Measurements from ENCODE around the gene CAP2.
"Not testable (repeated sequence)": the region's sequence is repeated elsewhere in the genome, so short reads cannot be mapped to it uniquely, and the experiment has no call there.

The CAP2 gene

DNA sequence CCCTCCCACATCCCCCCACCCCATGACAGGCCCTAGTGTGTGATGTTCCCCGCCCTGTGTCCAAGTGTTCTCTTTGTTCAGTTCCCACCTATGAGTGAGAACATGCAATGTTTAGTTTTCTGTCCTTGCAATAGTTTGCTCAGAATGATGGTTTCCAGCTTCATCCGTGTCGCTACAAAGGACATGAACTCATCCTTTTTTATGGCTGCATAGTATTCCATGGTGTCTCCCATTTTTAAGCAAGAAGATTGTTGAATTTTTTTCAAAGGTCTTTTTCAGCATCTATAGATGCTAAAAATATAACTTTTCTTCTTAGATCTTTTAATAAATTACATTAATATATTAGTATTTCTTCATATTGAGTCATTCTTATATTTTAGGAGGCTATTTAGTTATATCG, 47.4 kb downstream of the CAP2 start:
- not testable (repeated sequence) for ATAC-seq, DNase-seq

DNA sequence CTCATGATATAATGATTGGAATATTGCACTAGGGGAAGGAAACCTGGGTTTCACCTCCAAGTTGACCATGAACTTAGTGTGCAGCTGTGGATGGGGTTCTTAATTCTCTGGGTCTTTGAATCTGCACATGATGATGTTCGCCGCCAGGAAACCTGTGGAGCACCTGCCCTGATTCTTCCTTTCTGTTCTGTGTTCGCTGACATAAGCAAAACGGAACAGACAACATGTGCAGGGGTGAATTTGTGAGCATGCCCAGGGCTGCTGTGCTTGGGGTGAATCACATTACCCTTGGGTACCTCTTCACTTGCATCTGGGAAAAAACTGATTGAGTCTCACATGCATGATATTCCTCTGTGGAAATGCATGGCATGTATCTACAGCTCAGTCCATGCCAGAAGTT, 48.8 kb downstream of the CAP2 start:
- DNase-seq: no peak
- ATAC-seq: no peak

DNA sequence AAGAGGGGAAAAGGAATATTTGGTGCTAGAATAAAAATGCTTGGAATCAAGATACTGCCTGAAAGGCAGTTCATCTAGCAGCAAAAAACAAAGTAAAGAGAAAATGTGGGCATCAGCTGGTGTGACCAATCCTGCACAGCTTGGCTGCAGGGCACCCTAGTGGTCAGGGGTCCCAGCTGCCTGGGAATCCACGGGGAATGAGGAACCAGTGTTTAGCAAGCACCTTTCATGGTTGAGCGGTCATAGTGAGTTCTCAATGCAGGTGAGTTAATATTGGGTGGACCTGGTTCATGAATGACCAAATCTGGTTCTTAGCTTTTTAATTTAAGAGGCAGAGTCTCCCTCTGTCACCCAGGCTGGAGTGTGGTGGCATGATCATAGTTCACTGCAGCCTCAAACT, 53.3 kb downstream of the CAP2 start:
- ATAC-seq (no peak), DNase-seq (no peak)

GRCh38 chr6:17448165-17448564, 54.8 kb downstream of the CAP2 start:
- DNase-seq (no peak), ATAC-seq (no peak)

DNA sequence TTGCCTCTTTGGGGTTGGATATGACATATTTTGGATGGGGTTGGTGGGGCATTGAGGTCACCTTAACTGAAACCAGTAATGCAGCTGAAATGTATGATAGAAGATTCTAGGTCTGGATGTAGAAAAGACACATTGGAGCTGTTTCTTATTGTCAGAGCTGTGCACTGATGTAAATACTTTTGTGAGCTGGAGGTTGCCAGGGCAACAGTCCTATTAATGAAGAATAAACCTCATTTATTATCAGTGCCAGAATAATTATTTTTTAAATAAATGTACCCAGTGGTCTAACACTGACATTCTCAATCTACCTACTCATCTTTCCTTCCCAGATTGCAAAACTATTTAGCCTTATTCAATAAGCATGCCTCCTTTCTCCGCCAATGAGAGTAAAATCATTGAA, 57.0 kb downstream of the CAP2 start:
- no peak for ATAC-seq
- DNase-seq: no peak

GRCh38 chr6:17450832-17451231, 57.4 kb downstream of the CAP2 start:
- no peak for DNase-seq
- no peak for ATAC-seq

- ATAC-seq (no peak), DNase-seq (no peak)
These were observed 58.7 kb downstream of the CAP2 start for GRCh38 chr6:17452096-17452495.

DNA sequence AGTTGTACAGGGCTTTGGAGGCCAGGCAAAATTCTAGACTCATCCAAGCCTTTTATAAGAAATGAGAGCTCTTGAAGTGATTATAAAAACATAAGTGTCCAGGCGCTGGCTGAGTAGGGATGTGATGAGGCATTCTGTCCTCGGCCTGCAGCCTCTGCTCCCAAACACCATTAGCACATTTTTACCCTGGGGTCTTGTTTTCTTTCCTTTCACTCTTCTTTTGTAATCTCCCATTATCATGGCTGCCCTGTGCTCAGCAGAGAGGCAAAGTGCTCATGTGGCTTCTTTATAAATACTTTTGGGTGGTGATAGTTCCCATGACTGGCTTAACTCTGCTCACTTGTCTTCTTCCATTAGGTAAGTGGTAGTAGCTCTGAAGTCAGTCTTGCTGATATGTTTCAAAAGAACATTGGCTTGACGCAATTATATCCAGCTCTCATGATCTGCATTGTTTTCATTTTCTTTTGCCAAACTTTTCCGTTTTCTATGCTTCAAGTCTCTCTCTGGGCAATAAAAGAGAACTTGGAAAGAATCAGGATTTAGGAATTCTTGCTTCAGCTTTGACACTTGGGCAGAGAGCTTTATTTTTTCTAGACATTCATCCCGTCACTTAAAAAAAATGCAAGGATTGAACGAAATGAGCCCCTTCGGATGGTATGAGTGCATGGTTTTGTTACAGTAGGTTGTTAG, 61.1 kb downstream of the CAP2 start:
- ATAC-seq: no peak
- no peak for DNase-seq

GRCh38 chr6:17455919-17456318, 62.5 kb downstream of the CAP2 start:
- ATAC-seq (no peak), DNase-seq (no peak)

DNA sequence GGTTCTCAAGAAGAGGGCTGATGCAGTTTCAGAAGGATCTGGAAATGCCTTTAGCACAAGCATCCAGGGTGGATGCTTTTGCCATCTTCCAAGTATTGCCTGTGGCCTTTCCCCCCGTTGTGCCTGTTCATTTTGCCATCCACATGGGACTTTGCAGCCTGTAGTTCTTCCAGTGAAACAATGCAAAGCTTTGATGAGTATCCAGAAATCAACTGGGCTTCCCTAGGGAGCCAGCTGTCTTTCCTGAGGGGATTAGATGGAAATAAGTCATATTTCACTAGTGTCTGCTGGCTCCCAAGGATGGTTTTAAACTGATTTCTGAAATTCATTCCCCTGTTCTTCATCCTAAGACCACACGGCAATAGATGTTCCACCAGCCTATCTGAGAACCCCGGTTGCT, 63.3 kb downstream of the CAP2 start:
- ATAC-seq (no peak), DNase-seq (no peak)

DNA sequence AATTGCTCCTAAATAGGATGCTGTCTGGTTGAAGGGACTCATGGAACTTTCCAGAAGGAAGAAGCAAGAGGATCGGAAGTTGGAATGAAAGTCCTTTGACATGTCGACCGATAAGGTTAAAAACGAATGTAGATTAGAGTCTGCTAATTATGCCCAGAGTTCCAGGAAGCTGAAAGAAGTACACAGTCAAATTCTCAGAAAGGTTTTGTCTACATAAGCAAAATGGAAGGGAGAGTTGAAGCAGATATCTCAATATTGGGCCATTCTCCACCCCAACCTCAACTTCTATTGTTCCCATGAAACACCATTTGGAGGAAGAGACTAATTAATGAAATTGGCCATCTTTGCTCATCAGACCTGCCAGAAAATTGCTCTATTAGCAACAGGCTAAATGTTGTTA, 64.0 kb downstream of the CAP2 start:
- DNase-seq (no peak), ATAC-seq (no peak)

DNA sequence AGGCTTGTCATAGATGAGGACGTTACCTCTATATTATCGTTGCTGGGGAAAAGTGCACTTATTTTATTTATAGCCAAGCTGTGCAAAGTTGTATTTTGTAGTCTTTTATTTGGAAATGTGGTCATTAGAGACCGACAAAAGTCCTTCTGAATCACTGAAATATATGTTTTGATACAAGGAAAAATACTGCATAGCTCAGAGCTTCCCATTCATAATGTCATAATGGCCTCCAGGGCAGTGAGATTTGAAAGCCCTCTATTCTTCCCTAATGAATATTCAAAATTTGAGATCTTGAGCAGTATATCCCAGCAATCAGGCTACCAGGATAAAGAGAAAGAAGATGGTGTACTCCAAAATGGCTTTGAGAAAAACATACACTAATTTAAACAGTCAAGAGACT, 64.6 kb downstream of the CAP2 start:
- no peak for ATAC-seq
- DNase-seq: no peak

- DNase-seq: no peak
- ATAC-seq: no peak
These were observed 65.6 kb downstream of the CAP2 start for GRCh38 chr6:17458966-17459365.

GRCh38 chr6:17460862-17461261, 67.5 kb downstream of the CAP2 start:
- ATAC-seq (no peak), DNase-seq (no peak)

DNA sequence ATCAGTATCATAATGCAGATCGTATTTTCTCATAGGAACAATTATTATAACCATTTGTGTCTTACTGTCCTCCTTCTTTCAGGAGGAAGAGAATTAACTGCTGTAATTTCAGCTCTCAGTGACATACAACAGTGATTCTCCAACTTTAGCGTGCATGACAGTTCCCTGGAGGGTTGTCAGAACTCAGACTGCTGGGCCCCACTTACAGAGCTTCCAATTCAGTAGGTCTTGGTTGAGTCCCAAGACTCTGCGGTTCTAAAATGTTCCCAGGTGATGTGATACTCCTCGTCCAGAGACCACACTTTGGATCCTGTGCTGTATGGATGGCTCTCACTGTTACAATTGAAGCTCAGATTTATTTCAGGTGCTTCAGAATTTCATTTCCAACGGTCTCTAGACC, 72.8 kb downstream of the CAP2 start:
- ATAC-seq (no peak), DNase-seq (no peak)

DNA sequence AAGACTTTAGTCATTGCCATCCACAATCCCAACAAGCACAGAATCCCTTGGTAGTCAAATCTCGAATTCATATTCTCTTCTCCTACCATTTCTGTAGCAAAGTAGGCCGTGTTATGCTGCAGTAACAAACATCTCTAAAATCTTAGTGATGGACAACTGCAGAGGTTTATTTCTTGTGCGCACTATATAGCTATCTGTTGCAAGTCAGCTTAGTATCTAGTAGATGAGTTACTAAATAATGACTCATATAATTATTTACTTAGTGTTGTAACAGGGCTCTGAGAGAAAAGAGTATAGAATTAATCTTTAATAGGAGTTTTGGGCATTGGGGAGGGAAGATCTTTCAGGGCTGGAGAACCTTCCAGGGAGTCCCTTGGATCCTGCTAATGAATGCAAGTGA, 73.3 kb downstream of the CAP2 start:
- DNase-seq: no peak
- no peak for ATAC-seq

DNA sequence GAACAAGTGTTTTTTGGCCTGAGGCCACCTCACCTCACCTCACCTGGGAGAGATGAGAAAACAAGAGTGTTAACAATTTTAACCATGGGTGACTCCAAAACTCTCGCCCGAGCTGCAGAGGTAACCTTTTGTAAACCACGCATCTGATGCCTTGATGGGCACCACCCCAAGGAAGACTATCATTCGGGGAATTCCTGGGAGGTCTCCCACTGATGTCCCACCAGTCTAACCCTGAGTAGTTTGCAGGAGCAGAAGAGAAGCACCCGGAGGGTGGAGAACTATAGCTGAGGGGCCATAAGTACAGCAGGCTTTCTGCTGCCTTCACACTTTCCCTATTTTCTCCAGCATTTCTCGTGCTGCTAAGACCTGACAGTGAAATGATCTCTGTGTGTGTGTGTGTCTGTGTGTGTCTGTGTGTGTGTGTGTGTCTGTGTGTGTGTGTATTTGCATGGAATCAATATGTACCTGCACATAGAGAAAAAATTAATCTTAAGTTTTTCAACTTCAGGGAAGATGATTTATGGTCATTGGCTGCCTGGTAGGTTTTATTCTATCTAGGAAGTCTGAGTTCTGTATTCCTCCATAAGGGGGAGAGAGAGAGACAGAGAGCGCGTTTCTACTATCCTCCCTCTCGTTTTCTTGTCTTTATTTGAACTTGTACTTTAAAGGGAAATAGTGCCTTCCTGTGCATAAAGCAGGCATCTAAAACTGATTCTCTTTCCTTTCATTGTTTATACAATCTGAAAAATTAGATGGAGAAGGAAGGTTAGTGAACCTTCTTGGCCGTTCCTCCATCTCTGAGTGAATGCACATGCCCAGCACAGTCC, 75.8 kb downstream of the CAP2 start:
- DNase-seq (no peak), ATAC-seq (no peak)

GRCh38 chr6:17470202-17470937, 77.0 kb downstream of the CAP2 start:
- ATAC-seq (no peak), DNase-seq (no peak)

DNA sequence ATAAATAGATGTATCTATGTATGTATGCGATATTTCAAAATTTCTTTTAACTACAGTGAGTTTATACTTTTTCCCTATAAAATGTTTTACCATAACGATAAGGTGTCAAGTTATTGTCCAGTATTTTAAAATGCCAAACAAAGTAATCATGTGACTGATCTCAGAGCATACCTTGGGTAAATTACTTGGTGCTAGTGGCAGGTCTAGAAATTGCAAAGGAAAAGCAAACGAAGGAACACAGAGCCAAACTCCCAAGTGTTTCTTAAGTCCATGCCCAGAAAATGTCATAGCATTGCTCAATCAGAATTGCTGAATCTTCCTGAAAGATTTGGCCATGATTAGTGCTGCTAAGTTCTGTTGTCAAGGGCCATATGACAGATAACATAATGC, 77.5 kb downstream of the CAP2 start:
- no peak for DNase-seq
- no peak for ATAC-seq

GRCh38 chr6:17472653-17473183, 79.3 kb downstream of the CAP2 start:
- ATAC-seq: no peak
- DNase-seq: no peak

- DNase-seq (no peak), ATAC-seq (no peak)
These were observed 80.2 kb downstream of the CAP2 start for GRCh38 chr6:17473554-17473953.

- ATAC-seq: no peak
- no peak for DNase-seq
These were observed 80.9 kb downstream of the CAP2 start for GRCh38 chr6:17474289-17474688.

All from stimulated activated naive CD8-positive, alpha-beta T cell treated with anti-CD3 and anti-CD28 coated beads, Interleukin-15, Interleukin-2, amounts not matched to agents 100 U/mL and 50 U/mL, for 24 hours (primary cell).